SU-DHL-6 (cell line): ENCODE data around the gene GCNA.
"Not testable (repeated sequence)": the region's sequence is repeated elsewhere in the genome, so short reads cannot be mapped to it uniquely, and the experiment has no call there.

Experiments
- H2AFZ ChIP-seq: fragments of 200-600 bp; sonication (generic); 2 replicates; pipeline ENCODE4 v1.6.1; 2014; ENCODE audit warnings: low read depth, mild to moderate bottlenecking, moderate library complexity, mixed read lengths, antibody characterized with exemption, low read length; ENCODE audit not compliant: severe bottlenecking
- H3F3A ChIP-seq: fragments of 200-600 bp; shearing (Covaris generic); 2 replicates; pipeline ENCODE4 v1.6.0; 2016; ENCODE audit warnings: antibody characterized with exemption, mild to moderate bottlenecking; ENCODE audit not compliant: insufficient read depth
- H3K27ac ChIP-seq: fragments of 200-600 bp; sonication (generic); 2 replicates; pipeline ENCODE4 v1.5.1; 2016; ENCODE audit warnings: low read depth, mild to moderate bottlenecking, low read length, moderate library complexity, mixed read lengths
- H3K27me3 ChIP-seq: fragments of 200-600 bp; sonication (generic), shearing (Covaris generic); 2 replicates; pipeline ENCODE4 v1.6.0; 2014; ENCODE audit warnings: mild to moderate bottlenecking, low read length
- H3K36me3 ChIP-seq: fragments of 200-600 bp; sonication (generic); 2 replicates; pipeline ENCODE4 v1.6.1; 2014; ENCODE audit warnings: mild to moderate bottlenecking, low read length, mixed read lengths
- H3K4me2 ChIP-seq: fragments of 300-600, 200-600 bp; shearing (Covaris generic), sonication (generic); 2 replicates; pipeline ENCODE4 v1.6.0; 2014; ENCODE audit warnings: low read length, low read depth, mild to moderate bottlenecking; ENCODE audit not compliant: poor library complexity, severe bottlenecking
- H3K4me3 ChIP-seq: fragments of 200-600 bp; sonication (generic); 2 replicates; pipeline ENCODE4 v1.5.1; 2014; ENCODE audit warnings: antibody characterized with exemption, low read length, mild to moderate bottlenecking, mixed read lengths; ENCODE audit not compliant: insufficient read depth, poor library complexity, severe bottlenecking
- H3K79me2 ChIP-seq: fragments of 200-600 bp; sonication (generic); 2 replicates; pipeline ENCODE4 v1.6.1; 2014; ENCODE audit warnings: mild to moderate bottlenecking, low read length, moderate library complexity; ENCODE audit not compliant: insufficient read depth
- H3K9ac ChIP-seq: fragments of 200-600 bp; sonication (generic); 2 replicates; pipeline ENCODE4 v1.7.0; 2014; ENCODE audit warnings: mild to moderate bottlenecking, low read length
- H3K9me2 ChIP-seq: fragments of 200-600 bp; sonication (generic); replicated peaks from 2 replicates; pipeline ENCODE4 v1.6.1; 2014; ENCODE audit warnings: low read length; ENCODE audit not compliant: insufficient read depth
- H3K9me3 ChIP-seq: fragments of 200-600 bp; sonication (generic); 2 replicates; pipeline ENCODE4 v1.6.1; 2014; ENCODE audit warnings: low read length, mixed read lengths; ENCODE audit not compliant: insufficient read depth
- H4K20me1 ChIP-seq: fragments of 200-600 bp; sonication (generic); 2 replicates; pipeline ENCODE4 v1.6.1; 2014; ENCODE audit warnings: low read depth, mild to moderate bottlenecking, antibody characterized with exemption, low read length, moderate library complexity, mixed read lengths
- CTCF ChIP-seq: fragments of 200-600 bp; sonication (generic); IDR thresholded peaks from one replicate; pipeline ENCODE4 v1.5.1; 2017; ENCODE audit warnings: antibody characterized with exemption, mild to moderate bottlenecking, low read length, moderate library complexity; ENCODE audit not compliant: insufficient read depth, poor library complexity, severe bottlenecking
- EZH2phosphoT487 ChIP-seq: fragments of 200-600 bp; sonication (generic), shearing (Covaris generic); conservative IDR thresholded peaks from 2 replicates; pipeline ENCODE4 v1.6.1; 2018; ENCODE audit warnings: mild to moderate bottlenecking, antibody characterized with exemption, low read length, moderate library complexity, mixed read lengths

The GCNA gene

GRCh38 chrX:71556036-71556435 is 22.2 kb upstream of the GCNA start:
- Histone ChIP-seq H3K9me2 (no peaks in the 10 kb centered on the region), H3K27ac (no peak overlapping the region), H3K79me2 (no peaks in the 10 kb centered on the region), H3K4me2 (no peak overlapping the region), H3K27me3 (no peaks in the 10 kb centered on the region), H2AFZ (no peak overlapping the region), H3K36me3 (peaks cover 9% of the 10 kb centered on the region; the same call in 1 of the 2 replicates), H3F3A (0 out of 2 replicates have a peak, but pooled peaks cover 4% of the 10 kb centered on the region), H4K20me1 (no peaks in the 10 kb centered on the region), H3K4me3 (no peak overlapping the region), H3K9ac (no peak overlapping the region), H3K9me3 (no peaks in the 10 kb centered on the region)
- TF ChIP-seq CTCF (no peak), EZH2phosphoT487 (no peak)

- no peaks in the 10 kb centered on the region for H3K27me3 ChIP-seq
Measured at GRCh38 chrX:71558920-71559319, 19.3 kb upstream of the GCNA start.

GRCh38 chrX:71559773-71560172 is 18.5 kb upstream of the GCNA start:
- H3K27me3 ChIP-seq, H2AFZ ChIP-seq, H3K79me2 ChIP-seq, H4K20me1 ChIP-seq, H3K4me3 ChIP-seq, H3K9ac ChIP-seq, H3K27ac ChIP-seq, H3F3A ChIP-seq, H3K9me2 ChIP-seq, H3K4me2 ChIP-seq, H3K9me3 ChIP-seq: not testable (repeated sequence)
- H3K36me3 ChIP-seq: peaks cover 21% of the 10 kb centered on the region

More at GRCh38 chrX:71558920-71559319, 19.3 kb upstream of the GCNA start:
- 0 out of 2 replicates have a peak, but pooled peaks cover 4% of the 10 kb centered on the region for H3F3A ChIP-seq
- H3K9ac ChIP-seq: no peak overlapping the region
- no peak overlapping the region for H2AFZ ChIP-seq
- peaks cover 23% of the 10 kb centered on the region for H3K36me3 ChIP-seq
- TF ChIP-seq EZH2phosphoT487 (no peak), CTCF (no peak)
- no peaks in the 10 kb centered on the region for H3K9me2 ChIP-seq
- H3K4me2 ChIP-seq: no peak overlapping the region
- H3K9me3 ChIP-seq: no peaks in the 10 kb centered on the region
- H3K4me3 ChIP-seq: no peak overlapping the region
- no peaks in the 10 kb centered on the region for H4K20me1 ChIP-seq
- H3K79me2 ChIP-seq: no peaks in the 10 kb centered on the region
- no peak overlapping the region for H3K27ac ChIP-seq

- Histone ChIP-seq H2AFZ (no peak overlapping the region), H4K20me1 (no peaks in the 10 kb centered on the region), H3K9me3 (no peaks in the 10 kb centered on the region), H3K27me3 (no peaks in the 10 kb centered on the region), H3K9ac (no peak overlapping the region), H3F3A (no peaks in the 10 kb centered on the region), H3K79me2 (no peaks in the 10 kb centered on the region), H3K4me3 (no peak overlapping the region), H3K4me2 (no peak overlapping the region), H3K36me3 (peaks cover 31% of the 10 kb centered on the region), H3K27ac (no peak overlapping the region), H3K9me2 (no peaks in the 10 kb centered on the region)
- TF ChIP-seq CTCF: no peak
- no peak for TF ChIP-seq EZH2phosphoT487
Measured at GRCh38 chrX:71563921-71564320, 14.3 kb upstream of the GCNA start.
